ENCODE results near the gene PAX5.

Gene PAX5

DNA sequence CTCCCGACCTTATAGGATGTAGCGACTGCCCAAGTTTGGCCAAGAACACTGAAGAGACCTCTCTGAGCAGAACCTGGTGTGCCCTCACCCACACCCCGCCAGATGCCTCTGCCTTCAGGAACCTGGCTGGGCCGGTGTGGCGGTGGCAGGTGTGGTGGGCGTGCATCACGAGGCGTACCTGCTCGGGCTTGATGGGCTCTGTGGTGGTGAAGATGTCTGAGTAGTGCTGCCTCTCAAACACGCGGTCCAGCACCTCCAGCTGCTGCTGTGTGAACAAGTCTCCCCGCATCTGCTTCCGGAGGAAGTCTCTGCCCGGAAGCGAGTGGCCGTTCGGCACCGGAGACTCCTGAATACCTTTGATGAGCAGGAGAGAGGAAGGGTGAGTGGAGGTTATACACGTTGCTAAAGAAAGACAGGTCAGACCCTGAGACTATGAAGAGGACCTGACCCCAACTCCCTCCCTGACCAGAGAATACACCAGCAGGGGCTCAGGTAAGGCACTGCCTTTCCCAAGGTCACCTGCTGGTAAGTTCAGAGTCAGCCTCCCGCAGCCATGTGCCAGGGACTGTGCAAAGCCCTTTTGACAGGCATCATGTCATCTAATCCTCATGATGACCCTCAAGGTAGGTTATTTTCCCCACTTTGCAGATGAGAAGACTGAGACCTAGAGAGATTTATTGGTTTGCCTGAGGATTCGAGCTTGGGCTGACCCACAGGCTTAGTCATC, 67.5 kb downstream of the PAX5 start:
- Histone ChIP-seq H3K9ac (no peak overlapping the region), H3K4me3 (no peak overlapping the region), H3K36me3 (peaks cover 98% of the 10 kb centered on the region), H4K20me1 (peaks cover 100% of the 10 kb centered on the region), H3K27ac (no peak overlapping the region), H3K9me3 (no peaks in the 10 kb centered on the region), H3K4me2 (no peak overlapping the region), H3K27me3 (no peaks in the 10 kb centered on the region), H3K4me1 (peaks cover 43% of the 10 kb centered on the region)
- TF ChIP-seq Cebpa-rat (IDR thresholded peaks at IDR 0.05): no peak

DNA sequence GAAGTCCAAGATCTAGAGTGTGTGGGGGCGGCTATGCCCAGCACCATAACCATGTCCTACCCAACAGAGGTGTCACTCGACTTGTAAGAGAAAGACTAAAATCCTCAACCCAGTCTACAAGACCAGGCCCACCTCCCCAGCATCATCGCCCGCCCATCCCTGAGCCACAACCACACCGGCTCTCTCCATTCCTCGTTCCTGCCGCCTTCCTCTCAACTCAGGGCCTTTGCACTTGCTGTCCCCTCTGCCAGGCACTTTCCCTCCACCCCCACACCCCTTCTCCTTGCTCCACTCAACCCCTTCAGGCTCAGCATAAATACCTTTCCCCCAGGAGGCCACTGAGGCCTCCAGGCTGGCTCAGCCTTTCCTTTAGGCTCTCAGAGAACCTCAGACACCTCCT, 69.3 kb downstream of the PAX5 start:
- no peak overlapping the region for H3K27ac ChIP-seq

DNA sequence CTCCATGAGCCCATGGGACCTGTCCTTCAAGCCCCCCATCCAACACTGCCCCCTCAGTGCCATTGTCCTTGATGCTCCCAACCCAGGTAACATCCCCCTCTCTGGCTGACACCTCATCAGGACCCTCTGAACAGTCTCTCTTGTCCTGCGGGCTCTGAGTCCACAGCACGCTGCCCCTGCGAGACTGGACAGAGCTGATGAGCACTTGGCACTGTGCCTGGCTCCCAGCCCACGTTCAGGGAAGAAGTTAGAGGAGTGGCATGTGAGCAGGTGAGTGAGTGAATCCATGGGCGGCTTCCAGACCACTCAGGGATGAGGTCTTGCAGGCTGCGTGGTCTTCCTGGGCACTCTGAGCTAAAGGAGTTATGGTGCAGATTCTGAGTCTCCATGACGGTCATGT, 70.7 kb downstream of the PAX5 start:
- Histone ChIP-seq H3K27ac (no peak overlapping the region), H3K4me1 (peaks cover 21% of the 10 kb centered on the region), H3K4me3 (no peak overlapping the region), H3K9ac (no peak overlapping the region), H3K4me2 (no peak overlapping the region), H3K27me3 (no peaks in the 10 kb centered on the region), H3K9me3 (no peaks in the 10 kb centered on the region), H3K36me3 (peaks cover 99% of the 10 kb centered on the region), H4K20me1 (peaks cover 100% of the 10 kb centered on the region)
- no peak for TF ChIP-seq Cebpa-rat (IDR thresholded peaks at IDR 0.05)

More for the DNA sequence above, 69.3 kb downstream of the PAX5 start:
- H3K4me3 ChIP-seq: no peak overlapping the region
- peaks cover 100% of the 10 kb centered on the region for H4K20me1 ChIP-seq
- H3K9ac ChIP-seq: no peak overlapping the region
- H3K27me3 ChIP-seq: no peaks in the 10 kb centered on the region
- TF ChIP-seq Cebpa-rat (IDR thresholded peaks at IDR 0.05): no peak
- H3K4me2 ChIP-seq: no peak overlapping the region
- peaks cover 99% of the 10 kb centered on the region for H3K36me3 ChIP-seq
- H3K9me3 ChIP-seq: no peaks in the 10 kb centered on the region
- H3K4me1 ChIP-seq: peaks cover 35% of the 10 kb centered on the region

- Histone ChIP-seq H3K36me3 (peaks cover 100% of the 10 kb centered on the region), H4K20me1 (peaks cover 100% of the 10 kb centered on the region), H3K4me1 (peaks cover 14% of the 10 kb centered on the region), H3K27me3 (no peaks in the 10 kb centered on the region), H3K4me3 (no peak overlapping the region), H3K9ac (no peak overlapping the region), H3K27ac (no peak overlapping the region), H3K4me2 (no peak overlapping the region), H3K9me3 (no peaks in the 10 kb centered on the region)
- no peak for TF ChIP-seq Cebpa-rat (IDR thresholded peaks at IDR 0.05)
These were observed 71.4 kb downstream of the PAX5 start for GRCh38 chr9:36962691-36963090.

- peaks cover 100% of the 10 kb centered on the region for H3K36me3 ChIP-seq
- no peaks in the 10 kb centered on the region for H3K9me3 ChIP-seq
- no peak for TF ChIP-seq Cebpa-rat (IDR thresholded peaks at IDR 0.05)
- H3K4me1 ChIP-seq: peaks cover 9% of the 10 kb centered on the region
- no peak overlapping the region for H3K4me2 ChIP-seq
- H3K4me3 ChIP-seq: no peak overlapping the region
- H3K9ac ChIP-seq: no peak overlapping the region
- peaks cover 100% of the 10 kb centered on the region for H4K20me1 ChIP-seq
- H3K27ac ChIP-seq: no peak overlapping the region
- H3K27me3 ChIP-seq: no peaks in the 10 kb centered on the region
These were observed 72.3 kb downstream of the PAX5 start for GRCh38 chr9:36961561-36962325.

DNA sequence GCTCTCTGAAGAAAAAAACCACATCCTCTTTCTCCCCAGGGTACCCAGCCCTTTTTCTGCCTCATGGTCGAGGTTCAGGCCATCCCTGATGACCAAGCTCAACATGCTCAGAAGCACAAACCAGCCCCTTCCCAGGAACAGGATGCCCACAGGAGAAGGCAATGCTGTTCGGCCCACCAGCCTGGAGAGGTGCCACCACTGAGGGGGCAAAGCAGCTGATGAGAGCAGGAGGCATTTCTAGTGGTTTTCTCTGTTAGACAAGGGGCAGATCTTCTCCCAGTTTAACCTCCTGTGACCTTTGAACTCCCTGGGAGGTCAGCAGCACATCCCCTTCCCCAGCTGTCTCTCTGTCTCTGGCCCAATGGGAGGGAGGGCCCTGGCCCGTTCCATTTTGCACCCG, 73.0 kb downstream of the PAX5 start:
- peaks cover 9% of the 10 kb centered on the region for H3K4me1 ChIP-seq
- no peaks in the 10 kb centered on the region for H3K27me3 ChIP-seq
- H3K36me3 ChIP-seq: peaks cover 100% of the 10 kb centered on the region
- no peak overlapping the region for H3K4me3 ChIP-seq
- H3K27ac ChIP-seq: no peak overlapping the region
- H3K9me3 ChIP-seq: no peaks in the 10 kb centered on the region
- H3K9ac ChIP-seq: no peak overlapping the region
- no peak for TF ChIP-seq Cebpa-rat (IDR thresholded peaks at IDR 0.05)
- H4K20me1 ChIP-seq: peaks cover 100% of the 10 kb centered on the region
- no peak overlapping the region for H3K4me2 ChIP-seq

GRCh38 chr9:36960575-36960955, 73.5 kb downstream of the PAX5 start:
- H3K9me3 ChIP-seq: no peaks in the 10 kb centered on the region
- no peak overlapping the region for H3K9ac ChIP-seq
- H4K20me1 ChIP-seq: peaks cover 100% of the 10 kb centered on the region
- no peak overlapping the region for H3K27ac ChIP-seq
- no peak for TF ChIP-seq Cebpa-rat (IDR thresholded peaks at IDR 0.05)
- H3K36me3 ChIP-seq: peaks cover 97% of the 10 kb centered on the region
- no peaks in the 10 kb centered on the region for H3K27me3 ChIP-seq
- H3K4me1 ChIP-seq: peaks cover 9% of the 10 kb centered on the region
- H3K4me3 ChIP-seq: no peak overlapping the region
- no peak overlapping the region for H3K4me2 ChIP-seq

GRCh38 chr9:36959681-36960574, 74.1 kb downstream of the PAX5 start:
- H3K4me1 ChIP-seq: peaks cover 9% of the 10 kb centered on the region
- H3K36me3 ChIP-seq: peaks cover 96% of the 10 kb centered on the region
- no peak overlapping the region for H3K9ac ChIP-seq
- no peak overlapping the region for H3K27ac ChIP-seq
- peaks cover 100% of the 10 kb centered on the region for H4K20me1 ChIP-seq
- no peaks in the 10 kb centered on the region for H3K9me3 ChIP-seq
- no peak overlapping the region for H3K4me3 ChIP-seq
- no peak overlapping the region for H3K4me2 ChIP-seq
- no peak for TF ChIP-seq Cebpa-rat (IDR thresholded peaks at IDR 0.05)
- H3K27me3 ChIP-seq: no peaks in the 10 kb centered on the region

GRCh38 chr9:36956908-36957307, 77.2 kb downstream of the PAX5 start:
- H3K9me3 ChIP-seq: no peaks in the 10 kb centered on the region
- H3K4me1 ChIP-seq: peaks cover 31% of the 10 kb centered on the region
- peaks cover 100% of the 10 kb centered on the region for H4K20me1 ChIP-seq
- no peak overlapping the region for H3K27ac ChIP-seq
- no peak overlapping the region for H3K4me2 ChIP-seq
- no peak for TF ChIP-seq Cebpa-rat (IDR thresholded peaks at IDR 0.05)
- H3K36me3 ChIP-seq: peaks cover 76% of the 10 kb centered on the region
- H3K9ac ChIP-seq: no peak overlapping the region
- H3K4me3 ChIP-seq: no peak overlapping the region
- H3K27me3 ChIP-seq: no peaks in the 10 kb centered on the region
